ENCODE data around the gene SULF2.

The SULF2 gene

GRCh38 chr20:47789764-47790579 is 4.7 kb upstream of the SULF2 start:
- Histone ChIP-seq H3K9me3 (ENCODE audit: control insufficient read depth, low read length) (no peaks in the 10 kb centered on the region), H3K36me3 (ENCODE audit: control insufficient read depth, insufficient read depth, low read length) (no peaks in the 10 kb centered on the region), H3K4me3 (ENCODE audit: low read length) (no peak overlapping the region), H3K9ac (ENCODE audit: low read length) (no peak overlapping the region), H3K4me1 (ENCODE audit: control insufficient read depth, insufficient read depth, low read length) (peaks cover 9% of the 10 kb centered on the region), H3K27me3 (ENCODE audit: control insufficient read depth, insufficient read depth, low read length) (no peaks in the 10 kb centered on the region)

GRCh38 chr20:47789081-47789763 is 3.9 kb upstream of the SULF2 start:
- H3K4me3 ChIP-seq (ENCODE audit: low read length): no peak overlapping the region
- no peak overlapping the region for H3K9ac ChIP-seq (ENCODE audit: low read length)
- H3K4me1 ChIP-seq (ENCODE audit: control insufficient read depth, insufficient read depth, low read length): peaks cover 16% of the 10 kb centered on the region
- H3K9me3 ChIP-seq (ENCODE audit: control insufficient read depth, low read length): no peaks in the 10 kb centered on the region
- no peaks in the 10 kb centered on the region for H3K27me3 ChIP-seq (ENCODE audit: control insufficient read depth, insufficient read depth, low read length)
- no peaks in the 10 kb centered on the region for H3K36me3 ChIP-seq (ENCODE audit: control insufficient read depth, insufficient read depth, low read length)

GRCh38 chr20:47788741-47789080 is 3.4 kb upstream of the SULF2 start:
- Histone ChIP-seq H3K9me3 (ENCODE audit: control insufficient read depth, low read length) (no peaks in the 10 kb centered on the region), H3K4me1 (ENCODE audit: control insufficient read depth, insufficient read depth, low read length) (peaks cover 21% of the 10 kb centered on the region), H3K4me3 (ENCODE audit: low read length) (no peak overlapping the region), H3K36me3 (ENCODE audit: control insufficient read depth, insufficient read depth, low read length) (no peaks in the 10 kb centered on the region), H3K27me3 (ENCODE audit: control insufficient read depth, insufficient read depth, low read length) (no peaks in the 10 kb centered on the region), H3K9ac (ENCODE audit: low read length) (no peak overlapping the region)

GRCh38 chr20:47786765-47787107 is 1.5 kb upstream of the SULF2 start:
- no peaks in the 10 kb centered on the region for H3K36me3 ChIP-seq (ENCODE audit: control insufficient read depth, insufficient read depth, low read length)
- no peaks in the 10 kb centered on the region for H3K27me3 ChIP-seq (ENCODE audit: control insufficient read depth, insufficient read depth, low read length)
- no peak overlapping the region for H3K9ac ChIP-seq (ENCODE audit: low read length)
- H3K9me3 ChIP-seq (ENCODE audit: control insufficient read depth, low read length): no peaks in the 10 kb centered on the region
- peaks cover 25% of the 10 kb centered on the region for H3K4me1 ChIP-seq (ENCODE audit: control insufficient read depth, insufficient read depth, low read length)
- peak overlapping the region; percentile 70 for H3K4me3 ChIP-seq (ENCODE audit: low read length)

- Histone ChIP-seq H3K4me1 (ENCODE audit: control insufficient read depth, insufficient read depth, low read length) (peaks cover 25% of the 10 kb centered on the region), H3K9ac (ENCODE audit: low read length) (peak overlapping the region; percentile 64), H3K4me3 (ENCODE audit: low read length) (peak overlapping the region; percentile 70), H3K36me3 (ENCODE audit: control insufficient read depth, insufficient read depth, low read length) (no peaks in the 10 kb centered on the region), H3K9me3 (ENCODE audit: control insufficient read depth, low read length) (no peaks in the 10 kb centered on the region), H3K27me3 (ENCODE audit: control insufficient read depth, insufficient read depth, low read length) (no peaks in the 10 kb centered on the region)
These were observed 828 bp upstream of the SULF2 start for GRCh38 chr20:47785854-47786764.

- Histone ChIP-seq H3K4me1 (ENCODE audit: control insufficient read depth, insufficient read depth, low read length) (peaks cover 25% of the 10 kb centered on the region), H3K9ac (ENCODE audit: low read length) (peak overlapping the region; percentile 53), H3K27me3 (ENCODE audit: control insufficient read depth, insufficient read depth, low read length) (no peaks in the 10 kb centered on the region), H3K36me3 (ENCODE audit: control insufficient read depth, insufficient read depth, low read length) (no peaks in the 10 kb centered on the region), H3K4me3 (ENCODE audit: low read length) (peak overlapping the region; percentile 43), H3K9me3 (ENCODE audit: control insufficient read depth, low read length) (no peaks in the 10 kb centered on the region)
These were observed 526 bp downstream of the SULF2 start for GRCh38 chr20:47784599-47785310.

- Histone ChIP-seq H3K36me3 (ENCODE audit: control insufficient read depth, insufficient read depth, low read length) (no peaks in the 10 kb centered on the region), H3K4me1 (ENCODE audit: control insufficient read depth, insufficient read depth, low read length) (peaks cover 25% of the 10 kb centered on the region), H3K9me3 (ENCODE audit: control insufficient read depth, low read length) (no peaks in the 10 kb centered on the region), H3K4me3 (ENCODE audit: low read length) (peak overlapping the region; percentile 43), H3K27me3 (ENCODE audit: control insufficient read depth, insufficient read depth, low read length) (no peaks in the 10 kb centered on the region), H3K9ac (ENCODE audit: low read length) (peak overlapping the region; percentile 53)
These were observed 1.3 kb downstream of the SULF2 start for GRCh38 chr20:47783828-47784598.

GRCh38 chr20:47782920-47783552 is 2.2 kb downstream of the SULF2 start:
- Histone ChIP-seq H3K9me3 (ENCODE audit: control insufficient read depth, low read length) (no peaks in the 10 kb centered on the region), H3K9ac (ENCODE audit: low read length) (no peak overlapping the region), H3K4me3 (ENCODE audit: low read length) (no peak overlapping the region), H3K4me1 (ENCODE audit: control insufficient read depth, insufficient read depth, low read length) (peaks cover 25% of the 10 kb centered on the region), H3K36me3 (ENCODE audit: control insufficient read depth, insufficient read depth, low read length) (no peaks in the 10 kb centered on the region), H3K27me3 (ENCODE audit: control insufficient read depth, insufficient read depth, low read length) (no peaks in the 10 kb centered on the region)

GRCh38 chr20:47782076-47782475 is 3.2 kb downstream of the SULF2 start:
- Histone ChIP-seq H3K36me3 (ENCODE audit: control insufficient read depth, insufficient read depth, low read length) (no peaks in the 10 kb centered on the region), H3K4me1 (ENCODE audit: control insufficient read depth, insufficient read depth, low read length) (peaks cover 24% of the 10 kb centered on the region), H3K9ac (ENCODE audit: low read length) (no peak overlapping the region), H3K4me3 (ENCODE audit: low read length) (no peak overlapping the region), H3K9me3 (ENCODE audit: control insufficient read depth, low read length) (no peaks in the 10 kb centered on the region), H3K27me3 (ENCODE audit: control insufficient read depth, insufficient read depth, low read length) (no peaks in the 10 kb centered on the region)

- Histone ChIP-seq H3K36me3 (ENCODE audit: control insufficient read depth, insufficient read depth, low read length) (no peaks in the 10 kb centered on the region), H3K4me1 (ENCODE audit: control insufficient read depth, insufficient read depth, low read length) (peaks cover 21% of the 10 kb centered on the region), H3K4me3 (ENCODE audit: low read length) (no peak overlapping the region), H3K9ac (ENCODE audit: low read length) (no peak overlapping the region), H3K9me3 (ENCODE audit: control insufficient read depth, low read length) (no peaks in the 10 kb centered on the region), H3K27me3 (ENCODE audit: control insufficient read depth, insufficient read depth, low read length) (no peaks in the 10 kb centered on the region)
These were observed 3.6 kb downstream of the SULF2 start for GRCh38 chr20:47781632-47782031.
